Neural cell (in vitro differentiated cells): ENCODE results near the gene PSMA2. TPM values are rescaled to one million over a fixed set of nuclear protein-coding genes. Genes with fewer than 3 reads are reported as not detected.

Source experiments
- H2AFZ ChIP-seq: fragments of 200-600, 300-800 bp; sonication (generic), shearing (Covaris generic); 2 replicates; pipeline ENCODE4 v1.6.0; 2014; ENCODE audit warnings: low read depth, mild to moderate bottlenecking, antibody characterized with exemption, low read length, moderate library complexity
- H3F3A ChIP-seq: fragments of 200-600 bp; shearing (Covaris generic); 2 replicates; pipeline ENCODE4 v1.6.1; 2016; ENCODE audit warnings: mild to moderate bottlenecking, moderate library complexity, mixed read lengths, antibody characterized with exemption, low read length; ENCODE audit not compliant: insufficient read depth, poor library complexity, severe bottlenecking
- H3K27ac ChIP-seq: fragments of 200-600, 300-800 bp; sonication (generic), shearing (Covaris generic); 2 replicates; pipeline ENCODE4 v1.5.1; 2014; ENCODE audit warnings: mild to moderate bottlenecking, low read length, moderate library complexity
- H3K27me3 ChIP-seq: fragments of 300-800, 200-600 bp; sonication (generic), shearing (Covaris generic); 2 replicates; pipeline ENCODE4 v1.6.0; 2014; ENCODE audit warnings: mild to moderate bottlenecking, low read depth, low read length, moderate library complexity; ENCODE audit not compliant: insufficient read depth
- H3K36me3 ChIP-seq: fragments of 300-800, 200-600 bp; sonication (generic), shearing (Covaris generic); 2 replicates; pipeline ENCODE4 v1.5.1; 2014; ENCODE audit warnings: mild to moderate bottlenecking, antibody characterized with exemption, low read length, moderate library complexity; ENCODE audit not compliant: insufficient read depth
- H3K4me2 ChIP-seq: fragments of 300-800, 200-600 bp; sonication (generic), shearing (Covaris generic); 2 replicates; pipeline ENCODE4 v1.6.0; 2014; ENCODE audit warnings: mild to moderate bottlenecking, low read length
- H3K4me3 ChIP-seq: fragments of 300-800, 200-600 bp; sonication (generic), shearing (Covaris generic); 2 replicates; pipeline ENCODE4 v1.5.1; 2014; ENCODE audit warnings: mild to moderate bottlenecking, low read length, moderate library complexity
- H3K79me2 ChIP-seq: fragments of 200-600 bp; shearing (Covaris generic); replicated peaks from 2 replicates; pipeline ENCODE4 v1.6.0; 2014; ENCODE audit warnings: mild to moderate bottlenecking, low read length, moderate library complexity; ENCODE audit not compliant: insufficient read depth
- H3K9ac ChIP-seq: fragments of 300-800, 200-600 bp; sonication (generic), shearing (Covaris generic); 2 replicates; pipeline ENCODE4 v1.6.1; 2016; ENCODE audit warnings: mild to moderate bottlenecking, low read length, mixed read lengths
- H3K9me2 ChIP-seq: fragments of 200-600 bp; shearing (Covaris generic); 2 replicates; pipeline ENCODE4 v1.6.1; 2016; ENCODE audit warnings: mild to moderate bottlenecking, low read length, mixed read lengths; ENCODE audit not compliant: insufficient read depth
- H3K9me3 ChIP-seq: fragments of 200-600, 300-800 bp; sonication (generic), shearing (Covaris generic); 2 replicates; pipeline ENCODE4 v1.6.1; 2016; ENCODE audit warnings: mild to moderate bottlenecking, mixed run types, low read length, moderate library complexity, mixed read lengths
- H4K20me1 ChIP-seq: fragments of 200-600 bp; shearing (Covaris generic); 2 replicates; pipeline ENCODE4 v1.6.1; 2016; ENCODE audit warnings: mild to moderate bottlenecking, mixed run types; ENCODE audit not compliant: insufficient read depth
- EP300 ChIP-seq: fragments of 450-650 bp; conservative IDR thresholded peaks from 2 replicates; pipeline ENCODE4 v1.6.1; 2014; ENCODE audit warnings: antibody characterized with exemption, mild to moderate bottlenecking, moderate library complexity; ENCODE audit not compliant: poor library complexity, severe bottlenecking
- EZH2 ChIP-seq: fragments of 200-600, 300-800 bp; shearing (Covaris generic), sonication (generic); IDR thresholded peaks from 2 replicates; pipeline ENCODE4 v1.6.1; 2014; ENCODE audit warnings: antibody characterized with exemption, low read length, borderline replicate concordance, mild to moderate bottlenecking; ENCODE audit not compliant: insufficient read depth, poor library complexity, severe bottlenecking
- MXI1 ChIP-seq: fragments of 450-650 bp; conservative IDR thresholded peaks from 2 replicates; pipeline ENCODE4 v1.6.1; 2014; ENCODE audit warnings: antibody characterized with exemption, mild to moderate bottlenecking; ENCODE audit not compliant: poor library complexity, severe bottlenecking
- POLR2AphosphoS5 ChIP-seq: IDR thresholded peaks from 2 replicates; pipeline ENCODE4 v1.6.1; 2012
- RAD21 ChIP-seq: fragments of 450-650 bp; conservative IDR thresholded peaks from 2 replicates; pipeline ENCODE4 v1.6.1; 2014; ENCODE audit warnings: antibody characterized with exemption, mild to moderate bottlenecking, moderate library complexity
- SMC3 ChIP-seq: fragments of 450-650 bp; conservative IDR thresholded peaks from 2 replicates; pipeline ENCODE4 v1.6.1; 2014; ENCODE audit warnings: antibody characterized with exemption, mild to moderate bottlenecking, moderate library complexity; ENCODE audit not compliant: poor library complexity
- TAF1 ChIP-seq: IDR thresholded peaks from 2 replicates; pipeline ENCODE4 v1.6.1; 2012; ENCODE audit warnings: low read depth
- polyA plus RNA-seq: library from polyadenylated mRNA; depleted of rRNA; stranded (reverse); fragments of >200 nt; gene quantifications from 2 replicates; pipeline ENCODE4 v1.2.3, GENCODE V29; 2014
- TF ChIP-seq, protein P1 (sequence below): IDR thresholded peaks from 2 replicates; pipeline ENCODE4 v1.6.1; 2012; ENCODE audit warnings: borderline replicate concordance
- TF ChIP-seq, protein P2 (sequence below): fragments of 450-650 bp; IDR thresholded peaks from 2 replicates; pipeline ENCODE4 v1.5.1; 2014; ENCODE audit warnings: antibody characterized with exemption, mild to moderate bottlenecking, moderate library complexity; ENCODE audit not compliant: poor library complexity, severe bottlenecking

The PSMA2 gene
- polyA plus RNA-seq, 1 donor from 2014 or later, result 225 TPM

DNA sequence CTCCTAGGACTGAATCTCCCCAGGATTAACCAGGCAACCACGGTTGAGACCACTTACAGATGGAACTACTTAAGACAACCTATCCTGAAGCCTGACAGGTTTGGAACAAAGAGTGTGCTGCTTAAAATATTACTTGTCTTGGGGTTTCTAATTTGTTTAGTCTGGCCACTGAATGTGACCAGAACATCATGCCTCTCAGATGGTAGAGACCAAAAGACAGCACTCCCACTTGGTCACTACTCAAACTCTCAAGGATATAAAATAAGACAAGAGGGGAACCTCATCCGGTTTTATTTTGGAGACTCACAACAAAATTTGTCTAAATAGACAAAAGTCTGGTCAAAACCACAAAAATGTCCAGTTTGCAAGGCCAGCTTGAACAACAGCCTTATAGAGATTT is 15.5 kb upstream of the PSMA2 start:
- Histone ChIP-seq H3K9me3 (no peaks in the 10 kb centered on the region), H3K36me3 (no peaks in the 10 kb centered on the region), H3K9ac (no peak overlapping the region), H4K20me1 (no peaks in the 10 kb centered on the region), H3K4me2 (no peak overlapping the region), H3K79me2 (no peaks in the 10 kb centered on the region), H2AFZ (no peak overlapping the region), H3K9me2 (no peaks in the 10 kb centered on the region), H3K27me3 (no peaks in the 10 kb centered on the region), H3K27ac (no peak overlapping the region), H3F3A (no peaks in the 10 kb centered on the region), H3K4me3 (no peak overlapping the region)
- TF ChIP-seq TAF1 (no peak), EP300 (no peak), POLR2AphosphoS5 (no peak), MXI1 (no peak), SMC3 (no peak), EZH2 (no peak), RAD21 (no peak)
- TF ChIP-seq, protein P1, sequence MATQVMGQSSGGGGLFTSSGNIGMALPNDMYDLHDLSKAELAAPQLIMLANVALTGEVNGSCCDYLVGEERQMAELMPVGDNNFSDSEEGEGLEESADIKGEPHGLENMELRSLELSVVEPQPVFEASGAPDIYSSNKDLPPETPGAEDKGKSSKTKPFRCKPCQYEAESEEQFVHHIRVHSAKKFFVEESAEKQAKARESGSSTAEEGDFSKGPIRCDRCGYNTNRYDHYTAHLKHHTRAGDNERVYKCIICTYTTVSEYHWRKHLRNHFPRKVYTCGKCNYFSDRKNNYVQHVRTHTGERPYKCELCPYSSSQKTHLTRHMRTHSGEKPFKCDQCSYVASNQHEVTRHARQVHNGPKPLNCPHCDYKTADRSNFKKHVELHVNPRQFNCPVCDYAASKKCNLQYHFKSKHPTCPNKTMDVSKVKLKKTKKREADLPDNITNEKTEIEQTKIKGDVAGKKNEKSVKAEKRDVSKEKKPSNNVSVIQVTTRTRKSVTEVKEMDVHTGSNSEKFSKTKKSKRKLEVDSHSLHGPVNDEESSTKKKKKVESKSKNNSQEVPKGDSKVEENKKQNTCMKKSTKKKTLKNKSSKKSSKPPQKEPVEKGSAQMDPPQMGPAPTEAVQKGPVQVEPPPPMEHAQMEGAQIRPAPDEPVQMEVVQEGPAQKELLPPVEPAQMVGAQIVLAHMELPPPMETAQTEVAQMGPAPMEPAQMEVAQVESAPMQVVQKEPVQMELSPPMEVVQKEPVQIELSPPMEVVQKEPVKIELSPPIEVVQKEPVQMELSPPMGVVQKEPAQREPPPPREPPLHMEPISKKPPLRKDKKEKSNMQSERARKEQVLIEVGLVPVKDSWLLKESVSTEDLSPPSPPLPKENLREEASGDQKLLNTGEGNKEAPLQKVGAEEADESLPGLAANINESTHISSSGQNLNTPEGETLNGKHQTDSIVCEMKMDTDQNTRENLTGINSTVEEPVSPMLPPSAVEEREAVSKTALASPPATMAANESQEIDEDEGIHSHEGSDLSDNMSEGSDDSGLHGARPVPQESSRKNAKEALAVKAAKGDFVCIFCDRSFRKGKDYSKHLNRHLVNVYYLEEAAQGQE, result no peak
- TF ChIP-seq, protein P2, sequence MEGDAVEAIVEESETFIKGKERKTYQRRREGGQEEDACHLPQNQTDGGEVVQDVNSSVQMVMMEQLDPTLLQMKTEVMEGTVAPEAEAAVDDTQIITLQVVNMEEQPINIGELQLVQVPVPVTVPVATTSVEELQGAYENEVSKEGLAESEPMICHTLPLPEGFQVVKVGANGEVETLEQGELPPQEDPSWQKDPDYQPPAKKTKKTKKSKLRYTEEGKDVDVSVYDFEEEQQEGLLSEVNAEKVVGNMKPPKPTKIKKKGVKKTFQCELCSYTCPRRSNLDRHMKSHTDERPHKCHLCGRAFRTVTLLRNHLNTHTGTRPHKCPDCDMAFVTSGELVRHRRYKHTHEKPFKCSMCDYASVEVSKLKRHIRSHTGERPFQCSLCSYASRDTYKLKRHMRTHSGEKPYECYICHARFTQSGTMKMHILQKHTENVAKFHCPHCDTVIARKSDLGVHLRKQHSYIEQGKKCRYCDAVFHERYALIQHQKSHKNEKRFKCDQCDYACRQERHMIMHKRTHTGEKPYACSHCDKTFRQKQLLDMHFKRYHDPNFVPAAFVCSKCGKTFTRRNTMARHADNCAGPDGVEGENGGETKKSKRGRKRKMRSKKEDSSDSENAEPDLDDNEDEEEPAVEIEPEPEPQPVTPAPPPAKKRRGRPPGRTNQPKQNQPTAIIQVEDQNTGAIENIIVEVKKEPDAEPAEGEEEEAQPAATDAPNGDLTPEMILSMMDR, result no peak

DNA sequence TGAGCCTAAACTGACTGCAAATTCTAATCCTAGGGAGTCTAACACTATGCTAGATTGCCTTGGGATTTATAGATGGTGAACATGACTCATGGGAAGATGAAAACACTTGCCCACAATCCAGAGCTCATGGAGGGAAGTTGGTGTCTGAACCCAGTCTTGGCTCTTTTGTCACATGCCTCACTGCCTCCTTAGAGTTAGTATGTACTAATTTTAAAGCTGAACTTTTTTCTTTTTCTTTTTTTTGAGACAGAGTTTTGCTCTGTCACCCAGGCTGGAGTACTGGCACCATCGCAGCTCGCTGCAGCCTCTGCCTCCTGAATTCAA is 14.6 kb upstream of the PSMA2 start:
- no peak overlapping the region for H3K4me3 ChIP-seq
- no peaks in the 10 kb centered on the region for H3K36me3 ChIP-seq
- no peaks in the 10 kb centered on the region for H4K20me1 ChIP-seq
- no peak overlapping the region for H3K4me2 ChIP-seq
- H3K27ac ChIP-seq, result no peak overlapping the region
- no peak overlapping the region for H2AFZ ChIP-seq
- H3K9me3 ChIP-seq, result no peaks in the 10 kb centered on the region
- TF ChIP-seq, protein P2, result no peak
- TF ChIP-seq POLR2AphosphoS5, result no peak
- no peak for TF ChIP-seq RAD21
- TF ChIP-seq, protein P1, result no peak
- no peak for TF ChIP-seq SMC3
- TF ChIP-seq EP300, result no peak
- no peak for TF ChIP-seq EZH2
- TF ChIP-seq TAF1, result no peak
- no peak for TF ChIP-seq MXI1
- H3F3A ChIP-seq, result no peaks in the 10 kb centered on the region
- no peak overlapping the region for H3K9ac ChIP-seq
- H3K27me3 ChIP-seq, result no peaks in the 10 kb centered on the region
- no peaks in the 10 kb centered on the region for H3K79me2 ChIP-seq
- no peaks in the 10 kb centered on the region for H3K9me2 ChIP-seq
